Left hindlimb (tissue), 1 donor: ENCODE data around the gene DPP4.
A peak's percentile ranks its signal among the peaks of the same experiment; 100 is the strongest.
"Not testable (repeated sequence)": the region's sequence is repeated elsewhere in the genome, so short reads cannot be mapped to it uniquely, and the experiment has no call there.

Experiments used
- DNase-seq: peaks from one replicate; pipeline ENCODE4 v3.0.0-alpha.2; 2018

Gene DPP4

GRCh38 chr2:162056796-162057399 lies 17.1 kb downstream of the DPP4 start:
- DNase-seq: no peak

DNA sequence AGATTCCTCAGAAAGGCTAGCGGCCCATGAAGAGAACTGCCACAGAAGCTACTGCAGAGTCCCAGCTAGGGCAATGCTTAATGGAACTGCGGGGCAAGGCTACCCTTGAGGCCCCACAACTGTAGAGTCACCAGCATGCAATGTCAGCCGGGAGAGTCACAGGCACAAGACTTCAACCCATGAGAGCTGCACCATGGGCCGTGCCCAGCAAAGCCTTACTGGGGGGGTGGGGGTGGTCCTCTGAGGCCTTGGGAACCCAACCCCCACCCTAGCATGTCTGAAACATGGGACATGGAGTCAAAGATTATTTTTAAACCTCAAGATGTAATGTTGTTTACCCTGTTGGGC lies 20.2 kb downstream of the DPP4 start:
- no peak for DNase-seq

DNA sequence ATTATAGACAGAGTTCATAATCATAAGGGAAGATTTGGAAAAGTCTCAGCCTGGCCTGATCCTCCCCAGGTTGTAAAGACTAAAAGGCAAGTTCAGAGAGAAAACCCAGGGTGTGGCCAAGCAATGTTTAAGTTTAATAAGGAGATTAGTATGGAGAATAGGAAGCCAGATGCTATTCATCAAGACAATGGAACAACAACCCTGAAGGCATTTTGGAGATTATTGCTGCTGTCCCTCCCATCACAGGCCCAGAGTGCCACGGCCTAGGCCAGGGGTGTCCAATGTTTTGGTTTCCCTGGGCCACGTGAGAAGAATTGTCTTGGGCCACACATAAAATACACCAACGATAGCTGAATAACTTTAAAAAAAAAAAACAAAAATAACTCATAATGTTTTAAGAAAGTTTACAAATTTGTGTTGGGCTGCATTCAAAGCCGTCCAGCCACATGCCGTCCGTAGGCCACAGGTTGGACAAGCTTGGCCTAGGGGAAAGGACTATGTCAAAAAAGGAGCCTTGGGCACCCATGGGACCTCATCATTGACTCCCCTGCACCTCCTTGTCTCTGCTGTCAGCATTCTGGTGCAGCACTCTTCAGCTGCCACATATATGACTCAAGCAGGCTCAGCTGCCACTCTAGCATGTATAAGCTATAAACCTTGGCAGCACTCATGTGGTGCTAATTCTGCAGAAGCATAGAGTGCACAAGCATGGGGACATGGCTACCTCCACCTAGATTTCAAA lies 20.8 kb downstream of the DPP4 start:
- no peak for DNase-seq

DNA sequence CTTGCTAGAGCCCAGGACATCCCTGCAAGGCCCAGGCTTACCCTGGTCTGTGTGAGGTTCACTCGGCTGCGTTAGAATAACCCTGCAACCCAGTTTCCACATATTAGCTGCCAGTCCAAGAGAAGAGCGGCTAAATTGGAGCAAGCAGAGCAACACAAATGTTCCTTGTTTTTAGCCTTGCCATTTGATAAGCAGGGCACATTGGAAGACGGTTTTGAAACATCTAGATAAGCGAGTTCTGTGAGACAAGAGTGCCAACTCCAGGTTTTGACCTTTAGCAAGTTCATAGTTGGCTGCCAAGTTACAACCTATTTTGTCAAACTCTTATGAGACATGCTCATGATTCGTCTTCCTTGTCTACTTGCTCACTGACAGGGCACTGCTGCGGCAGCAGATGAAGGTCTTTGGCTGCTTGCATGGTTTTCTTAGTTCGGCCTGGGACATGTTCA lies 23.5 kb downstream of the DPP4 start:
- DNase-seq: no peak

DNA sequence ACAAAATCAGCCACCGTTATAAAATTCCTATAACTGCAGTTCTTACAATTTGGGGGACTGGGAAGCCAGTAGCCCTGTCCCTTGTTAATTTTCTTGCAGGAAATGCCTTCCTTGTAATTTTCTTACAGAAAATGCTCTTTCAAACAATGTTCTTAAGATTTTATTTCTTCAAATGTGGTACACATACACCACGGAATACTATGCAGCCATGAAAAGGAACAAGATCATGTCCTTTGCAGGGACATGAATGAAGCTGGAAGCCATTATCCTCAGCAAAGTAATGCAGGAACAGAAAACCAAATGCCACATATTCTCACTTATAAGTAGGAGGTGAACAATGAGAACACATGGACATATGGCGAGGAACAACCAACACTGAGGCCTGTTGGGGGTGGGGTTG lies 24.9 kb downstream of the DPP4 start:
- DNase-seq: not testable (repeated sequence)

DNA sequence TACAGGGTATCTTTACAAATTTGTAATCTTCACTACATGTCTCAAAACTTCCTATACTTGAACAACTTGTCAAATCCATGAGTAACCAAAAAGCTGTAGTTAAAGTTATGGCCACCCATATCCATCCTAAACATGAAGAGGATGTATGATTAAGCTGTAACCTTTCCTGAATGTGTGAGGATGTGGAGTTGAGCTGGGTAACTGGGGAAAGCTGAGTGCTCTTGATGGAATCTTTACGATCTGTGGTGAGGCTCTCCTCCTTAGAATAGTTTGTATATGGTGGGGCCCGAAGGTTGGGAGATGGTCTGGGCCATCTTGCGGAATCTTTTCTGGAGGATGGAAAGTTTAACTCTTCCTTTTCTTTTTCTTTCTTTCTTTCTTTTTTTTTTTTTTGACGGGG lies 29.4 kb downstream of the DPP4 start:
- DNase-seq: no peak

DNA sequence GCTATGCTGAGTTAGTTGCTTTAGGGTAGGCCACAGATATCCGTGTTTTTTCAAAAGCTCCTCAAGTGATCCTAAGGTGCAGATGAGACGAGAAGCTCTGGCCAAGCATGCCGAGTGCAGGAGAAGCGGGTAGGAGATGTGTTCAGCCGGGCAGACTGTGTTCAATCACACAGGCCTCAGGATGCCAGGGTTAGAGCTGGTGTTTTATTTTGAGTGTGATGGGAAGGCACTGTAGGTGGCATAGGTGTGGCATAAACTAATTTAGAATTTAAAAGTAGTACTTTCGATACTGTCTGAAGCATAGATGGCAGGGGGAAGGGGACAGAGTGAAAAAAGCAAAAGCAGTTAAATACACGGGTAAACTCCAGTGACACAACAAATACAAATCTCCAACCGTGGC lies 30.9 kb downstream of the DPP4 start:
- no peak for DNase-seq

DNA sequence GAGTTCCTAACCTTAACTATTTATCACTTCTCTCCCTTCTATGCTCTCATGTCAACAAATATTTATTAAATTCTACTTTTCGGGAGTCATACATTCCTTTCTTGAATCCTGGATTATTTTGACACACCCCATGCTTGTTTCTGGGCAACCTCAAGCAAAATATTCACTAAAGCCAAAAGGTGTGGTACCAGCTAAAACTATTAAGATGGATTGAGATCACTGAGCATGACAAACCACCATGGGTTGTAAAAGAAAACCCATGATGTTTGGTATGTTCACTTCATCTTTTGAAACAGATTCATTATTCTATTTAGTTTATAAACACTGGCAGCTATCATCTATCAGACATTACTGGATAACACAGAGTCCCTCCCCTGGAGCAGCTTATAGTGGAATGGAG lies 32.5 kb downstream of the DPP4 start:
- DNase-seq: no peak

- DNase-seq: no peak
Measured at GRCh38 chr2:162038725-162039124, 35.3 kb downstream of the DPP4 start.

DNA sequence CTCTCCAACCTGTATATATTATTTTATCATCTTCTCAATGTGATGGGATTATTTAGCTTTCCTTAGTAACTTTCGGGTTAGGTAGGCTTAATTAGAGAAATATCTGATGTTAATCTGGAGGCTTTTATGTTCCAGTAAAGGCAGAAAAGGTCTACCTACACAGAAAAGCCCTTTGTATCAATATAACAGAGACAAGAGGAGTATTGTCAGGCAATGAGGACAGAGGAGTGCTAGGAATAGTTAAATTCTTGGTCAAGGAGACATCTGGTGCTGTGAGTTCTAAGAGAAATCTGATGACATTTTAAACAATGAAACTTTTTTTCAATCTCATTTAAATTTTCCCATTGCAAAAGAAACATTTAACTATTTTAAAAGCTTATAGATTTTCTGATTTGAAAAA lies 36.1 kb downstream of the DPP4 start:
- no peak for DNase-seq

DNA sequence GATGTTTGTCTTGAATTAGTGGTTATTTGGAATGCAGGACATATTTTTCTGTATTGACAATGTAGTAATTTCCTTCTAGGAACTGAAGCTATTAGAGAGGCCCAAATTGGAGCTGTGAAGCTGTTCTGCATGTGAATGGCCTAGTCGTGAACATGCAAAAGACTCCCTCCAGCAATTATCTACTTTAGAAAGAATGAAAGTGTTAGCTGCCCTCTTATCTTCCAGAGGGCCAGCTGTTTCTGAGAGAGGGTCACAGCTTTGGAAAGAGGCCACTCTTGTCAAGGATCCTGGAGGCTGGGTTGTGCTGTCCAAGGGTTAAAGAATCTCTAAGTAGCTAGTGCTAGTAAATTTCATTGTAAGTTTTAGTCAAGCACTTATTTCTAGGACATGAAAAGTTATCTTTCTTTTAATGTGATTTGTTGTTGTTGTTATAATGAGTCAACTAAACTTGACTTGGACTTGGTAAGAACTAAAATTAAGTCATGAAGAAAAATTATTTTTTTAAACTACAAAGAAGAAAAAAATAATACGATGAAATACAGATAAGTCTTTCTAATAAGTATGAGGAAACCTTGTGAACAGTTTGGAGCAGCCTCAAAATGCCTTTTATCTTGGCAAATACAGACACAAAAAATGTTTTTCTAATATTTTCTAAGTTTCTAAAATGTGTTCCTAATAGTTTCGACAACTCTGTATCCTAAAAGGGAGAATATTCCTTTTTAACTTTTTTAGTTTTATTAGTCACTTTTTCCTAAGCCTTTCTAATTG lies 36.8 kb downstream of the DPP4 start:
- DNase-seq: no peak

DNA sequence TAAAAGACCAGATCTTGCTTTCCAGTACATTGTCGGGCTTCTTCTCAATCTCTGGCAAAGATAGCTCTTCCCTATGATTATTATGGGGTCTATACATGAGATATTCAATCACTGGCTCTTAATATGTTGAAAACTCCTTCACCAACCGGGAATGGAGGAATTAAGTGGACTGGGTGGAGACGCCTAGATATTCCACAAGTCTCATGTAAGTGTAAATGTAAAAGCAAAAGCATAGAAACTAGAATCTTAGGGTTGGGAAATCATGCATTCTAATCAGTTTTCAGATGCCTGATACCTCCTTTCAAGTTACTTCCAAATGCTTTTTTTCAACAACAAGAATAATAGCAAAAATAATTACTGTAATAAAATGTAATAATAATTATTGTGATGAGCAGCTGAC lies 38.0 kb downstream of the DPP4 start:
- DNase-seq: no peak

- DNase-seq: no peak
Measured at GRCh38 chr2:162030363-162031190, 43.4 kb downstream of the DPP4 start.

- no peak for DNase-seq
Measured at GRCh38 chr2:162029287-162029901, 44.6 kb downstream of the DPP4 start.

DNA sequence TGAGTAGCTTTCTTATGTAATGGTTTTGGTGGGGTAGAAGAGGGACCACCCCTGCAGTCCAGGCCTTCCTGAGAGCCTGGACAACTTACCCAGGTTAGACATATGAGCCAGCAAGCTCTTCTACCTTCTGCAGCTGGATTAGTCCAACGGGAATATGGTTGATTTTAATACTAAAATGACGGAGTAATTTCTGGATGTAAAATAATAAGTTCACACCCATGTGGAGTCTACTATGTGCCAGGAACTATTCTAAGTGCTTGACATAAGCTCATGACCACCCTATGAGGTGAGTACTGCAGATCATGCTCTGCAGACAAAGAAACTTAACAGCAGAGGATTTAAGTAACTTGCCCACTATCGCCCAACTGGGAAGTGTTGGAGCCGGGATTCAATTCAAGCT lies 45.5 kb downstream of the DPP4 start:
- DNase-seq: no peak

- peak; percentile 43 for DNase-seq
Measured at GRCh38 chr2:162025121-162025911, 48.7 kb downstream of the DPP4 start.

GRCh38 chr2:162022290-162022945 lies 51.6 kb downstream of the DPP4 start:
- no peak for DNase-seq

GRCh38 chr2:162021516-162022058 lies 52.4 kb downstream of the DPP4 start:
- no peak for DNase-seq

DNA sequence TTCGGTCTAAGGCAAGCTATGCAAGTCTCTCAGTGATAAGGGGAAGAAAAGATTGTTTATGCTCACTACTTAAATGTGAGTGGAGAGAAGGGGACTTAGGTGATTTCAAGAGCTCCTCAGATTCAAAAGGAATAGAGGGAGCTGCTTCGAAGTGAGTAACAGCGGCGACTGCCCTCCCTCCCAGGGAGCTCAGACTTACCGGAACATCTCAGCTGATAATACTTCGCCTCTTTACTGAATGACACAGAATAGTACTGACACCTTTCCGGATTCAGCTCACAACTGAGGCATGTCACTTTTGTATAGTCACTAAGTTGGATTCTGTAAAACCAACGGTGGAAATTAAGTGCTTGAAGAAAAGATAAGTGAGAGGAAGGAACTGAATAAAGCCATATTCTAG lies 55.5 kb downstream of the DPP4 start:
- DNase-seq: no peak

DNA sequence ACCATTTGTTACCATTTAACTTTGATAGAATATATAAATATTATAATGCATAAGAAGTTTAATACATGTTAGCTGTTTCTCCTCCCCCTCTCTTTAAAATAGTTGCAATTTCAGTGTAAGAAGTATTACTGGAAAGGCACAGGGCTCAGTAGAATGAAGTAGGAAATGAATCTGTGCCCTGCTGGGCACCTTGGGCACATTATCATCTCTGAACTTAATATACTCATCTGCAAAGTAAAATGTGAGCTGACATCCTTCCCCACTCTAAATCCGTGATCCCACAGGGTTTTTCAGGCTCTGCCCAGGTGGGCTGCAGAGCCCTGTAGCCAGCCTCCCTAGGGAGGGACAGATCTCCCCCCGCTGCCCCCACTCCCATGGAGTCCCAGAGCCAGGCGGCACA lies 56.8 kb downstream of the DPP4 start:
- DNase-seq: no peak

DNA sequence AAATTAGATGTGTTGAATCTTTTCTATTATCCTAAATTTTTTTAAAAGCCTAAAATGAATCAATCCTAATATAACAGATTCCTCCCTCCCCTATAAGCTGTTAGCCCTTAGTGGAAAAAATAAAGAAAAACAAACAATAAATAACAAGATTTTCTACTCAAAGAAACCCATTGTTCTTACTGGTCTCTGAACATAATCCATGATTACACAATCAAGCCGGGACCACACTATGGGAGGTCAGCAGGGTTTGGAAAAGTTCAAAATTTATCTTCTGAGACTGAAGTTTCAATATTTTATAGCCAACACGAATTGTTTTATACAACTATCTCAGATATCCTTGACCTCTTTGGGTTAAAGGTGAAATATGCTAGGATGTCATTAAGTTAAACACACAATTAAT lies 57.9 kb downstream of the DPP4 start:
- DNase-seq: no peak
